Smooth muscle cell (in vitro differentiated cells): ENCODE data around the gene RAB3IL1. TPM values are rescaled to one million over a fixed set of nuclear protein-coding genes. Genes with fewer than 3 reads are reported as not detected.

Source experiments
- DNase-seq: peaks from one replicate; lab custom pipeline; 2025; ENCODE audit not compliant: unreplicated experiment; lab: John Stamatoyannopoulos, UW
- H2AFZ ChIP-seq: fragments of 200-600 bp; sonication (generic); 2 replicates; pipeline ENCODE4 v1.6.0; 2016; ENCODE audit warnings: antibody characterized with exemption, low read depth, mild to moderate bottlenecking
- H3F3A ChIP-seq: fragments of 200-600 bp; sonication (generic); 2 replicates; pipeline ENCODE4 v1.6.0; 2017; ENCODE audit warnings: antibody characterized with exemption, low read depth
- H3K27ac ChIP-seq: fragments of 200-600 bp; sonication (generic); 2 replicates; pipeline ENCODE4 v1.5.1; 2016; ENCODE audit warnings: low read depth, mild to moderate bottlenecking
- H3K27me3 ChIP-seq: fragments of 200-600 bp; sonication (generic); 2 replicates; pipeline ENCODE4 v1.6.1; 2016; ENCODE audit warnings: low read depth, mild to moderate bottlenecking
- H3K36me3 ChIP-seq: fragments of 200-600 bp; sonication (generic); 2 replicates; pipeline ENCODE4 v1.5.1; 2016; ENCODE audit warnings: low read depth
- H3K4me1 ChIP-seq: fragments of 200-600 bp; sonication (generic); 2 replicates; pipeline ENCODE4 v1.5.1; 2016; ENCODE audit warnings: low read depth
- H3K4me2 ChIP-seq: fragments of 200-600 bp; sonication (generic); 2 replicates; pipeline ENCODE4 v1.6.0; 2016; ENCODE audit warnings: mild to moderate bottlenecking
- H3K4me3 ChIP-seq: fragments of 200-600 bp; sonication (generic); 2 replicates; pipeline ENCODE4 v1.5.1; 2016; ENCODE audit warnings: mild to moderate bottlenecking
- H3K79me2 ChIP-seq: fragments of 200-600 bp; sonication (generic); 2 replicates; pipeline ENCODE4 v1.6.0; 2016; ENCODE audit warnings: low read depth, mild to moderate bottlenecking
- H3K9ac ChIP-seq: fragments of 200-600 bp; sonication (generic); 2 replicates; pipeline ENCODE4 v1.6.0; 2016; ENCODE audit warnings: low read depth
- H3K9me3 ChIP-seq: fragments of 200-600 bp; sonication (generic); replicated peaks from 2 replicates; pipeline ENCODE4 v1.5.1; 2016; ENCODE audit warnings: low read depth
- H4K20me1 ChIP-seq: fragments of 200-600 bp; sonication (generic); 2 replicates; pipeline ENCODE4 v1.6.0; 2016; ENCODE audit warnings: low read depth
- WGBS: methylation state at CpG from one replicate; pipeline ENCODE4 v1.1.7; 2016; ENCODE audit warnings: low lambda C conversion rate; 5-methylcytosine and 5-hydroxymethylcytosine counted together
- polyA plus RNA-seq: library from polyadenylated mRNA; unstranded; fragments of >200 nt; fragmentation: Nextera tagmentation; extraction: Ambion mirVana; gene quantifications from 2 replicates; pipeline ENCODE4 v1.2.1, GENCODE V29; 2016
- total RNA-seq: library from RNA; depleted of rRNA; stranded (reverse); fragments of >200 nt; gene quantifications from 2 replicates; pipeline ENCODE4 v1.2.3, GENCODE V29; 2014
- TF ChIP-seq, protein P1 (sequence below): fragments of 200-600 bp; sonication (generic); IDR thresholded peaks from 2 replicates; pipeline ENCODE4 v1.5.1; 2017; ENCODE audit warnings: borderline replicate concordance, mild to moderate bottlenecking, antibody characterized with exemption; ENCODE audit not compliant: insufficient read depth, poor library complexity, severe bottlenecking

RAB3IL1 gene
- total and polyA plus RNA-seq, 2 experiments from 2014 or later = 4.9 to 11.6 TPM

DNA sequence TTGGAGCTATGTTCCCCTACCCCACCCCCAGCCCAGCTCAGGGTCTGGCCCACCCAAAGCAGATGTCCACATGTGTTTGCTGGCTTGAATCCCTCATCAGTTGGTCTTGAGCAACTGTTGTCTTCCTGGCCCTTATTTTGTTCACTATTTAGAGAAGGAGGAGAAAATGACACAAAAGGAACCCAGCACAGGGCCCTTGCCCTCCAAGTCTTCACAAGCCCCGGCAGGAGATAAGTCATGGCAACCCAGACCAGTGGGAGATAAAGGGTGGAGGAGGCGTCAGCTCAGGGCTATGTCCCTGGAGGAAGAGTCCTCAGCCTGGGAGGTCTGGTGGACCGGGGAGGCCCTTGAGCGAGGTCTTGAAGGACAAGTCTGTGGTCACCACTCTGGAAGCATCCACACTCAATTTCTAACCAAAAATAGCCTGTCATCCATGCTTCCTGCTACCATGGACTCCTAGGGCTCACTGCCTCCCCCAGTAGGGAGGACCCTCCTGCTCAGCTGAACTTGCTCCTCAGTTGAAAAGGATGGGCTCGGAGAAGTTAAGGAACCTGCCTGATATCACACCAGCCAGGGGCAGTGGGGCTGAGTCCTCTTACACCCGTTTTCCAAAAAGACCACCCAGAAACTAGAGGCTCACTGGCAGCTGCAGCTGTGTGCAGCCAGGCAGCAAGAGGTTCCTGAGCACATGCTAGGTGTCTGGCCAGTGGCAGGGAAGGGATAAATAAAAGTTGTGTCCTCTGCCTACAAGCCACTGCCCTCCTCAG lies 1.8 kb upstream of the RAB3IL1 start:
- no peak overlapping the region for H3K4me3 ChIP-seq
- H3K79me2 ChIP-seq = no peaks in the 10 kb centered on the region
- H3K27ac ChIP-seq = no peak overlapping the region
- peaks cover 12% of the 10 kb centered on the region for H3K4me1 ChIP-seq
- WGBS = 51% methylated on average over 6 of the region's 6 CpGs
- H4K20me1 ChIP-seq = no peaks in the 10 kb centered on the region
- no peaks in the 10 kb centered on the region for H3K27me3 ChIP-seq
- H3K36me3 ChIP-seq = no peaks in the 10 kb centered on the region
- no peak overlapping the region for H2AFZ ChIP-seq
- H3F3A ChIP-seq = peaks cover 10% of the 10 kb centered on the region
- DNase-seq = no peak
- no peak overlapping the region for H3K4me2 ChIP-seq
- no peaks in the 10 kb centered on the region for H3K9me3 ChIP-seq
- no peak overlapping the region for H3K9ac ChIP-seq
- TF ChIP-seq, protein P1, sequence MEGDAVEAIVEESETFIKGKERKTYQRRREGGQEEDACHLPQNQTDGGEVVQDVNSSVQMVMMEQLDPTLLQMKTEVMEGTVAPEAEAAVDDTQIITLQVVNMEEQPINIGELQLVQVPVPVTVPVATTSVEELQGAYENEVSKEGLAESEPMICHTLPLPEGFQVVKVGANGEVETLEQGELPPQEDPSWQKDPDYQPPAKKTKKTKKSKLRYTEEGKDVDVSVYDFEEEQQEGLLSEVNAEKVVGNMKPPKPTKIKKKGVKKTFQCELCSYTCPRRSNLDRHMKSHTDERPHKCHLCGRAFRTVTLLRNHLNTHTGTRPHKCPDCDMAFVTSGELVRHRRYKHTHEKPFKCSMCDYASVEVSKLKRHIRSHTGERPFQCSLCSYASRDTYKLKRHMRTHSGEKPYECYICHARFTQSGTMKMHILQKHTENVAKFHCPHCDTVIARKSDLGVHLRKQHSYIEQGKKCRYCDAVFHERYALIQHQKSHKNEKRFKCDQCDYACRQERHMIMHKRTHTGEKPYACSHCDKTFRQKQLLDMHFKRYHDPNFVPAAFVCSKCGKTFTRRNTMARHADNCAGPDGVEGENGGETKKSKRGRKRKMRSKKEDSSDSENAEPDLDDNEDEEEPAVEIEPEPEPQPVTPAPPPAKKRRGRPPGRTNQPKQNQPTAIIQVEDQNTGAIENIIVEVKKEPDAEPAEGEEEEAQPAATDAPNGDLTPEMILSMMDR = no peak

DNA sequence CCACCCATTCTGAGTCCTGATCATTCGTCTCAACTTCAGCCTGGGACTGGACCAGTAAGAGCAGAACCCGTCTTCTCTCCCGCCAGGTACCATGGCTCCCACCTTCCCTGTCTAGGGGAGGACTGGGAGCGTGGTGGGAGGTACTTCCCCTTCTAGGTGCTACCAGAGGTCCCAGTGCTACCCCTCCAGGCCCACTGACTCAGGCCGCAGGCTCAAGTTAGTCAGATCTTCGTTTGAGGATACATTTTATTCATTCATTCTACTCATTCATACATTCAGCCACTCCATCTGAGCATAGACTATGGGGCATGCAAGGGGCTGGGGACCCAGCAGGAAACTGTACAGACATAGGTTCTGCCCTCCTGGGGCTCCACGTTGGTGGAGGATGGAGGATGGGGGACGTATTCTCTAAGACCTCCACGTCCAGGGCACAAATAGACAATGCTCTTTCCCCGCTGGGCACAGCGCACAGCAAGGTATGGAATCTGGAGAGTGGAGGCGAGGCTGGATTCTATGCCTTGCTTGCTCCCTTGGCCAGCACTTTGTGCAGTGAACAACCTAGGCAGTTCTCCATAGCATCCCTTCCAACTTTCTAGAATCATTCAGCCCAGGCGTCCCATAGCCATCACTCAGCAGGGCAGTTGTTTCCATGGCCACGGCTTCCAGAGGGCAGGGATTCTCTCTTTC lies 1.0 kb upstream of the RAB3IL1 start:
- H3K4me3 ChIP-seq = peak overlapping the region; percentile 67
- H3F3A ChIP-seq = peaks cover 8% of the 10 kb centered on the region
- WGBS = 91% methylated on average over 14 of the region's 14 CpGs
- DNase-seq = no peak
- H4K20me1 ChIP-seq = no peaks in the 10 kb centered on the region
- no peak overlapping the region for H3K9ac ChIP-seq
- no peaks in the 10 kb centered on the region for H3K79me2 ChIP-seq
- H3K4me1 ChIP-seq = peaks cover 8% of the 10 kb centered on the region
- H3K9me3 ChIP-seq = no peaks in the 10 kb centered on the region
- no peak overlapping the region for H3K27ac ChIP-seq
- no peaks in the 10 kb centered on the region for H3K27me3 ChIP-seq
- TF ChIP-seq, protein P1 = no peak
- H3K4me2 ChIP-seq = peak overlapping the region; percentile 97
- no peak overlapping the region for H2AFZ ChIP-seq
- no peaks in the 10 kb centered on the region for H3K36me3 ChIP-seq

GRCh38 chr11:61916737-61917333 lies 531 bp downstream of the RAB3IL1 start:
- Histone ChIP-seq H4K20me1 (peaks cover 5% of the 10 kb centered on the region), H3K4me1 (no peaks in the 10 kb centered on the region), H3K9ac (peak overlapping the region; percentile 47), H3K27ac (no peak overlapping the region), H3K9me3 (no peaks in the 10 kb centered on the region), H3K4me3 (peak overlapping the region; percentile 67), H3K36me3 (no peaks in the 10 kb centered on the region), H3K79me2 (no peaks in the 10 kb centered on the region), H3K27me3 (no peaks in the 10 kb centered on the region), H3F3A (no peaks in the 10 kb centered on the region), H3K4me2 (peak overlapping the region; percentile 97), H2AFZ (no peak overlapping the region)
- WGBS = 16% methylated on average over 26 of the region's 32 CpGs
- DNase-seq = no peak
- TF ChIP-seq, protein P1 = no peak
